Osteocyte (in vitro differentiated cells): Measurements from ENCODE around the gene MIA. TPM values are rescaled to one million over a fixed set of nuclear protein-coding genes. Genes with fewer than 3 reads are reported as not detected.
A peak's percentile ranks its signal among the peaks of the same experiment; 100 is the strongest.

Experiments used
- DNase-seq: peaks from one replicate; pipeline ENCODE4 v3.0.0; 2021; ENCODE audit warnings: mixed read lengths; ENCODE audit not compliant: unreplicated experiment; ENCODE audit errors: extremely low spot score
- H3K27ac Mint-ChIP-seq: one replicate; pipeline ENCODE4 v1.8.0; 2021; ENCODE audit warnings: mild to moderate bottlenecking, mixed read lengths; ENCODE audit not compliant: unreplicated experiment
- H3K27me3 Mint-ChIP-seq: one replicate; pipeline ENCODE4 v1.8.0; 2021; ENCODE audit warnings: mixed read lengths; ENCODE audit not compliant: unreplicated experiment
- H3K36me3 Mint-ChIP-seq: one replicate; pipeline ENCODE4 v1.8.0; 2021; ENCODE audit warnings: mixed read lengths; ENCODE audit not compliant: unreplicated experiment
- H3K4me1 Mint-ChIP-seq: one replicate; pipeline ENCODE4 v1.8.0; 2021; ENCODE audit warnings: mixed read lengths; ENCODE audit not compliant: unreplicated experiment
- H3K4me3 Mint-ChIP-seq: one replicate; pipeline ENCODE4 v1.8.0; 2021; ENCODE audit warnings: mild to moderate bottlenecking, moderate library complexity, mixed read lengths; ENCODE audit not compliant: unreplicated experiment
- H3K9me3 Mint-ChIP-seq: one replicate; pipeline ENCODE4 v1.8.0; 2021; ENCODE audit warnings: mixed read lengths; ENCODE audit not compliant: unreplicated experiment
- total RNA-seq: library from RNA; stranded (reverse); gene quantifications from 2 replicates; pipeline ENCODE4 v1.2.1, GENCODE V29; 2021
- TF ChIP-seq, protein P1 (sequence below): fragments of 200-600 bp; sonication (generic); IDR thresholded peaks from 2 replicates; pipeline ENCODE4 v1.5.0; 2021; ENCODE audit warnings: antibody characterized with exemption, mild to moderate bottlenecking, moderate library complexity

The MIA gene
- total RNA-seq, 1 donor from 2014 or later = not detected

- no peak for DNase-seq
- Mint-ChIP-seq H3K27me3 (no peaks in the 10 kb centered on the region), H3K4me1 (peaks cover 61% of the 10 kb centered on the region), H3K4me3 (peak overlapping the region; percentile 94), H3K9me3 (no peaks in the 10 kb centered on the region), H3K27ac (peak overlapping the region; percentile 85), H3K36me3 (peaks cover 14% of the 10 kb centered on the region)
- TF ChIP-seq, protein P1, sequence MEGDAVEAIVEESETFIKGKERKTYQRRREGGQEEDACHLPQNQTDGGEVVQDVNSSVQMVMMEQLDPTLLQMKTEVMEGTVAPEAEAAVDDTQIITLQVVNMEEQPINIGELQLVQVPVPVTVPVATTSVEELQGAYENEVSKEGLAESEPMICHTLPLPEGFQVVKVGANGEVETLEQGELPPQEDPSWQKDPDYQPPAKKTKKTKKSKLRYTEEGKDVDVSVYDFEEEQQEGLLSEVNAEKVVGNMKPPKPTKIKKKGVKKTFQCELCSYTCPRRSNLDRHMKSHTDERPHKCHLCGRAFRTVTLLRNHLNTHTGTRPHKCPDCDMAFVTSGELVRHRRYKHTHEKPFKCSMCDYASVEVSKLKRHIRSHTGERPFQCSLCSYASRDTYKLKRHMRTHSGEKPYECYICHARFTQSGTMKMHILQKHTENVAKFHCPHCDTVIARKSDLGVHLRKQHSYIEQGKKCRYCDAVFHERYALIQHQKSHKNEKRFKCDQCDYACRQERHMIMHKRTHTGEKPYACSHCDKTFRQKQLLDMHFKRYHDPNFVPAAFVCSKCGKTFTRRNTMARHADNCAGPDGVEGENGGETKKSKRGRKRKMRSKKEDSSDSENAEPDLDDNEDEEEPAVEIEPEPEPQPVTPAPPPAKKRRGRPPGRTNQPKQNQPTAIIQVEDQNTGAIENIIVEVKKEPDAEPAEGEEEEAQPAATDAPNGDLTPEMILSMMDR = no peak
Measured at GRCh38 chr19:40799558-40800338, 24.4 kb downstream of the MIA start.

GRCh38 chr19:40800339-40800996 is 25.1 kb downstream of the MIA start:
- Mint-ChIP-seq H3K4me1 (peaks cover 68% of the 10 kb centered on the region), H3K27ac (peak overlapping the region; percentile 85), H3K9me3 (no peaks in the 10 kb centered on the region), H3K27me3 (no peaks in the 10 kb centered on the region), H3K36me3 (peaks cover 14% of the 10 kb centered on the region), H3K4me3 (peak overlapping the region; percentile 94)
- TF ChIP-seq, protein P1 = no peak
- no peak for DNase-seq

- no peaks in the 10 kb centered on the region for H3K9me3 Mint-ChIP-seq
- H3K27ac Mint-ChIP-seq = peak overlapping the region; percentile 14
- TF ChIP-seq, protein P1 = no peak
- peaks cover 14% of the 10 kb centered on the region for H3K36me3 Mint-ChIP-seq
- H3K4me1 Mint-ChIP-seq = peaks cover 73% of the 10 kb centered on the region
- peak overlapping the region; percentile 94 for H3K4me3 Mint-ChIP-seq
- no peak for DNase-seq
- H3K27me3 Mint-ChIP-seq = no peaks in the 10 kb centered on the region
Measured at GRCh38 chr19:40800997-40801377, 25.7 kb downstream of the MIA start.

- Mint-ChIP-seq H3K4me1 (peaks cover 80% of the 10 kb centered on the region), H3K9me3 (no peaks in the 10 kb centered on the region), H3K27ac (peak overlapping the region; percentile 66), H3K27me3 (no peaks in the 10 kb centered on the region), H3K36me3 (peaks cover 14% of the 10 kb centered on the region), H3K4me3 (peak overlapping the region; percentile 70)
- TF ChIP-seq, protein P1 = no peak
- DNase-seq = no peak
Measured at GRCh38 chr19:40801426-40802299, 26.3 kb downstream of the MIA start.
